ENCODE results near the gene EVC2.

DNA sequence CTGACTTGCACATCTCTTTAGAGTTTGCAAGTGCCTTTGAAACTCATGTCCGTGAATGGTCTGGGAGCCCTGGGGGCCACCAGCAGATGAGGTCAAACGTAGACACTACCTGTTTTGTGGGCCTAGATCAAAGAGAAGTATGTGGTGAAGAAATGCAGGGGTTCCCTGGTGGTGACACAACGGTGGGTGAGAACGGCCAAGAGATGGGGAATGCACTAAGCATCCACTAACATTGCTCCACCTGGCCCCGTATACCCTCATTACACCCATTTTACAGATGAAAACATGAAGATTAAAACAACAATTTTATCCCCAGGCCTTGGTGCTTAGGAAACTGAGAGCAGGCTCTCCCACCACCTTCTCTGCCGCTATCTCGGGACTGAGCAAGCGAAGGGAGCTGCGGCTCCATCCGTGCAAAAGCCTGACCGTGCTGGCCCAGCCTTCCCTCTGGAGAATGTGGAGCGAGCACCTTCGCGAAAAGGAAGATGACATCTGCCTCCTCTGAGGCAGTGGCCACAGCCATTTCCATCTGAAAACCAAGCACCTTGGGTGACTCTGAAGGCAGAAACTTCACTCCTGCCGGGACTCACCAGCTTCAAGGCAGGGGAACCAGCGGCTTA lies 91.9 kb downstream of the EVC2 start:
- TF ChIP-seq, protein P1, sequence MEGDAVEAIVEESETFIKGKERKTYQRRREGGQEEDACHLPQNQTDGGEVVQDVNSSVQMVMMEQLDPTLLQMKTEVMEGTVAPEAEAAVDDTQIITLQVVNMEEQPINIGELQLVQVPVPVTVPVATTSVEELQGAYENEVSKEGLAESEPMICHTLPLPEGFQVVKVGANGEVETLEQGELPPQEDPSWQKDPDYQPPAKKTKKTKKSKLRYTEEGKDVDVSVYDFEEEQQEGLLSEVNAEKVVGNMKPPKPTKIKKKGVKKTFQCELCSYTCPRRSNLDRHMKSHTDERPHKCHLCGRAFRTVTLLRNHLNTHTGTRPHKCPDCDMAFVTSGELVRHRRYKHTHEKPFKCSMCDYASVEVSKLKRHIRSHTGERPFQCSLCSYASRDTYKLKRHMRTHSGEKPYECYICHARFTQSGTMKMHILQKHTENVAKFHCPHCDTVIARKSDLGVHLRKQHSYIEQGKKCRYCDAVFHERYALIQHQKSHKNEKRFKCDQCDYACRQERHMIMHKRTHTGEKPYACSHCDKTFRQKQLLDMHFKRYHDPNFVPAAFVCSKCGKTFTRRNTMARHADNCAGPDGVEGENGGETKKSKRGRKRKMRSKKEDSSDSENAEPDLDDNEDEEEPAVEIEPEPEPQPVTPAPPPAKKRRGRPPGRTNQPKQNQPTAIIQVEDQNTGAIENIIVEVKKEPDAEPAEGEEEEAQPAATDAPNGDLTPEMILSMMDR (IDR thresholded peaks at IDR 0.05), result no peak
- TF ChIP-seq POLR2AphosphoS5 (IDR thresholded peaks at IDR 0.05; ENCODE audit: low read depth, low read length), result no peak
- TF ChIP-seq TCF7L2 (IDR thresholded peaks at IDR 0.05; ENCODE audit: low read depth, low read length), result no peak
- TF ChIP-seq, protein P2, sequence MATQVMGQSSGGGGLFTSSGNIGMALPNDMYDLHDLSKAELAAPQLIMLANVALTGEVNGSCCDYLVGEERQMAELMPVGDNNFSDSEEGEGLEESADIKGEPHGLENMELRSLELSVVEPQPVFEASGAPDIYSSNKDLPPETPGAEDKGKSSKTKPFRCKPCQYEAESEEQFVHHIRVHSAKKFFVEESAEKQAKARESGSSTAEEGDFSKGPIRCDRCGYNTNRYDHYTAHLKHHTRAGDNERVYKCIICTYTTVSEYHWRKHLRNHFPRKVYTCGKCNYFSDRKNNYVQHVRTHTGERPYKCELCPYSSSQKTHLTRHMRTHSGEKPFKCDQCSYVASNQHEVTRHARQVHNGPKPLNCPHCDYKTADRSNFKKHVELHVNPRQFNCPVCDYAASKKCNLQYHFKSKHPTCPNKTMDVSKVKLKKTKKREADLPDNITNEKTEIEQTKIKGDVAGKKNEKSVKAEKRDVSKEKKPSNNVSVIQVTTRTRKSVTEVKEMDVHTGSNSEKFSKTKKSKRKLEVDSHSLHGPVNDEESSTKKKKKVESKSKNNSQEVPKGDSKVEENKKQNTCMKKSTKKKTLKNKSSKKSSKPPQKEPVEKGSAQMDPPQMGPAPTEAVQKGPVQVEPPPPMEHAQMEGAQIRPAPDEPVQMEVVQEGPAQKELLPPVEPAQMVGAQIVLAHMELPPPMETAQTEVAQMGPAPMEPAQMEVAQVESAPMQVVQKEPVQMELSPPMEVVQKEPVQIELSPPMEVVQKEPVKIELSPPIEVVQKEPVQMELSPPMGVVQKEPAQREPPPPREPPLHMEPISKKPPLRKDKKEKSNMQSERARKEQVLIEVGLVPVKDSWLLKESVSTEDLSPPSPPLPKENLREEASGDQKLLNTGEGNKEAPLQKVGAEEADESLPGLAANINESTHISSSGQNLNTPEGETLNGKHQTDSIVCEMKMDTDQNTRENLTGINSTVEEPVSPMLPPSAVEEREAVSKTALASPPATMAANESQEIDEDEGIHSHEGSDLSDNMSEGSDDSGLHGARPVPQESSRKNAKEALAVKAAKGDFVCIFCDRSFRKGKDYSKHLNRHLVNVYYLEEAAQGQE (IDR thresholded peaks at IDR 0.05; ENCODE audit: insufficient read depth in 1 of 2, low read depth in 2 of 2, low read length in 1 of 2), result no peak
